Gastrocnemius medialis (tissue), 4 donors: Measurements from ENCODE around the gene CUL2.

ENCODE experiments used
- CTCF ChIP-seq, 5 experiments: fragments of 450-650 bp in 3 of 5; fragments of 200-600 bp in 2 of 5; sonication (generic) in 2 of 5; IDR thresholded peaks in 4 of 5; conservative IDR thresholded peaks in 1 of 5; 1 replicate in 4 of 5; 2 replicates in 1 of 5; pipeline ENCODE4 v1.5.1; 2016 to 2019; ENCODE audit warnings: antibody characterized with exemption in 5 of 5, mild to moderate bottlenecking in 3 of 5, moderate library complexity in 3 of 5
- POLR2A ChIP-seq, 2 donors: fragments of 450-650 bp; IDR thresholded peaks; one replicate each; pipeline ENCODE4 v1.6.1; 2017; ENCODE audit warnings: antibody characterized with exemption in 2 of 2, mild to moderate bottlenecking in 2 of 2, moderate library complexity in 2 of 2

- TF ChIP-seq CTCF (IDR thresholded peaks at IDR 0.05 in 4 of 5, conservative IDR thresholded peaks at IDR 0.05 in 1 of 5) (no peak), POLR2A (IDR thresholded peaks at IDR 0.05) (no peak)
Observed at GRCh38 chr10:35037104-35037503, 53.0 kb downstream of the CUL2 start.
